GM12878 (cell line): ENCODE results near the gene HMCN1.

Source experiments
- ATF3 ChIP-seq: IDR thresholded peaks from 2 replicates; pipeline ENCODE4 v1.6.1; 2011; ENCODE audit warnings: low read depth, mild to moderate bottlenecking, low read length, moderate library complexity, borderline replicate concordance; ENCODE audit errors: extremely low read depth
- BRCA1 ChIP-seq: IDR thresholded peaks from 2 replicates; pipeline ENCODE4 v1.6.1; 2011; ENCODE audit warnings: low read depth, low read length, improper control_type of control experiment
- CTCF ChIP-seq, 3 experiments: IDR thresholded peaks in 2 of 3; conservative IDR thresholded peaks in 1 of 3; 2 replicates each; pipeline ENCODE4 v1.5.1; 2011; ENCODE audit warnings: low read depth in 3 of 3, low read length in 3 of 3, mild to moderate bottlenecking in 3 of 3, control low read depth in 2 of 3, moderate library complexity in 2 of 3, inconsistent platforms in 1 of 3, mixed read lengths in 1 of 3; ENCODE audit not compliant: control insufficient read depth in 2 of 3, insufficient read depth in 1 of 3; ENCODE audit errors: extremely low read depth in 1 of 3
- EGR1 ChIP-seq, 2 experiments: IDR thresholded peaks; 1 replicate in 1 of 2; 2 replicates in 1 of 2; pipeline ENCODE4 v1.6.1; 2011 to 2012; ENCODE audit warnings: low read depth in 2 of 2, low read length in 2 of 2, borderline replicate concordance in 1 of 2, mild to moderate bottlenecking in 1 of 2, moderate library complexity in 1 of 2
- MAX ChIP-seq: IDR thresholded peaks from 2 replicates; pipeline ENCODE4 v1.6.1; 2012; ENCODE audit warnings: low read depth, low read length, improper control_type of control experiment
- NR2F1 ChIP-seq: fragments of 450-650 bp; conservative IDR thresholded peaks from 2 replicates; pipeline ENCODE4 v1.6.1; 2017; ENCODE audit warnings: mild to moderate bottlenecking
- RELA ChIP-seq: fragments of 450-650 bp; IDR thresholded peaks from 2 replicates; pipeline ENCODE4 v1.8.0; 2014; ENCODE audit warnings: borderline replicate concordance; ENCODE audit not compliant: partially characterized antibody
- YY1 ChIP-seq: IDR thresholded peaks from 2 replicates; pipeline ENCODE4 v1.6.1; 2011; ENCODE audit warnings: low read depth, mild to moderate bottlenecking, low read length

- TF ChIP-seq MAX (no peak), BRCA1 (no peak), CTCF (IDR thresholded peaks at IDR 0.05 in 2 of 3, conservative IDR thresholded peaks at IDR 0.05 in 1 of 3; ENCODE audit: control insufficient read depth in 2 of 3, extremely low read depth in 1 of 3, insufficient read depth in 1 of 3, low read depth in 3 of 3, low read length in 3 of 3) (no peak), NR2F1 (no peak), YY1 (no peak), RELA (no peak), ATF3 (no peak), EGR1 (IDR thresholded peaks at IDR 0.05; ENCODE audit: borderline replicate concordance in 1 of 2, low read depth in 2 of 2, low read length in 2 of 2) (no peak)
Observed at GRCh38 chr1:185699874-185700273, 34.3 kb upstream of the HMCN1 start.
